Spleen (tissue), 7 donors: Measurements from ENCODE around the gene GPR61.

ENCODE experiments used
- POLR2A ChIP-seq, 3 donors: fragments of 450-650 bp; IDR thresholded peaks; one replicate each; pipeline ENCODE4 v1.5.1; 2017; ENCODE audit warnings: antibody characterized with exemption in 3 of 3, mild to moderate bottlenecking in 1 of 3
- TF ChIP-seq, protein P1 (sequence below), 11 experiments: fragments of 200-600 bp in 7 of 11; fragments of 450-650 bp in 4 of 11; sonication (generic) in 4 of 11; IDR thresholded peaks in 8 of 11; conservative IDR thresholded peaks in 3 of 11; 1 replicate in 7 of 11; 2 replicates in 4 of 11; pipeline versions ENCODE4 v1.4.0 to v1.8.0; 2016 to 2021; ENCODE audit warnings: antibody characterized with exemption in 11 of 11, inconsistent platforms in 4 of 11, mild to moderate bottlenecking in 1 of 11
- donor health status: DM: no; HTN: no; CAD: no; lungs with moderate emphysema.
- donor health status: DM: no; HTN: no; CAD: no.
- donor health status: DM: no; HTN: no; CAD: no.

DNA sequence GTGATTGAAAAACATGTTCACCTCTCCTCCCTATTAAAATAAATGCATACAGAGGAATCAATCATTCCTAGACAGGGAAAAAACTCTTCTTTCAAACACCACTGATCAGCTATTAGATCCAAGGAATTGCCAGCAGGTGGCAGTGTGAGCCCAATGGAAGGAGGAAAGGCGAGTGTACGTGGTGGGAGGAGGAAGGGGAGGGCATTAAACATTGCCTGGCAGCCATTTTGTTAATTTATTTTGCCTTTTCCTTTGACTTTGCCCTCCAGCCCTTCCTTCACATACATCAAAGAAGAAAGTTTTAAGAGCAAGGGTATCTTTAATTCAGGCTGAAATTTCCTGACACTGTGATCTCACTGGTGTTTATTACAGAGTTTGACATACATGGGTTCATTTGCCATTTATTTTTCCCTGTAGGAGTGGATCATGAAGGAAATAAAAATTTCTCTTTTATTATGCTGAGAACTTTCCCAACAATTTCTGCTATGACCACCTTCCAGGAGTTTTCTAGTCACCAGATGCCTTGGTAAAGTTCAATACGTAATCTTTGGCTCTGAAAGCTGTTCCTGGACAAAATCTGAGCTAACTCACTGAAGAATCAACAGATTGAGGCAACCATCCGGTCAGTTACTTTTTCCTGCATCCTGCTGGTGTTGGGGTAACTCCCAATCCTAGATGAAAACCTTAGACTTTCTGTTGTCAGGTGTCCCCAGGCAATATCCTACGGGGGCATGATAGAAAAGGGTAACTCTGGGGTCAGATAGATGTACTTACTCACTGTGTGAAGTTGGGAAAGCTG lies 6.8 kb downstream of the GPR61 start:
- TF ChIP-seq, protein P1, sequence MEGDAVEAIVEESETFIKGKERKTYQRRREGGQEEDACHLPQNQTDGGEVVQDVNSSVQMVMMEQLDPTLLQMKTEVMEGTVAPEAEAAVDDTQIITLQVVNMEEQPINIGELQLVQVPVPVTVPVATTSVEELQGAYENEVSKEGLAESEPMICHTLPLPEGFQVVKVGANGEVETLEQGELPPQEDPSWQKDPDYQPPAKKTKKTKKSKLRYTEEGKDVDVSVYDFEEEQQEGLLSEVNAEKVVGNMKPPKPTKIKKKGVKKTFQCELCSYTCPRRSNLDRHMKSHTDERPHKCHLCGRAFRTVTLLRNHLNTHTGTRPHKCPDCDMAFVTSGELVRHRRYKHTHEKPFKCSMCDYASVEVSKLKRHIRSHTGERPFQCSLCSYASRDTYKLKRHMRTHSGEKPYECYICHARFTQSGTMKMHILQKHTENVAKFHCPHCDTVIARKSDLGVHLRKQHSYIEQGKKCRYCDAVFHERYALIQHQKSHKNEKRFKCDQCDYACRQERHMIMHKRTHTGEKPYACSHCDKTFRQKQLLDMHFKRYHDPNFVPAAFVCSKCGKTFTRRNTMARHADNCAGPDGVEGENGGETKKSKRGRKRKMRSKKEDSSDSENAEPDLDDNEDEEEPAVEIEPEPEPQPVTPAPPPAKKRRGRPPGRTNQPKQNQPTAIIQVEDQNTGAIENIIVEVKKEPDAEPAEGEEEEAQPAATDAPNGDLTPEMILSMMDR (IDR thresholded peaks at IDR 0.05 in 8 of 11, conservative IDR thresholded peaks at IDR 0.05 in 3 of 11) = peak; percentile 78 to 96 (median 88)
- TF ChIP-seq POLR2A (IDR thresholded peaks at IDR 0.05) = no peak
